GM19351 (cell line): Measurements from ENCODE around the gene GRHPR.
"Not testable (repeated sequence)": the region's sequence is repeated elsewhere in the genome, so short reads cannot be mapped to it uniquely, and the experiment has no call there.

Experiments
- ATAC-seq: cut with Tn5 transposase; IDR thresholded peaks from one replicate; pipeline ENCODE4 v1.9.1; 2021; ENCODE audit warnings: mild to moderate bottlenecking, moderate library complexity; ENCODE audit not compliant: unreplicated experiment

GRHPR gene

GRCh38 chr9:37422289-37423104, at the start of gene GRHPR:
TSS of gene GRHPR (plus strand) at chr9:37422696. CDS start at chr9:37422751, 55 bp downstream.
- peak; percentile 94 for ATAC-seq

- no peak for ATAC-seq
These were observed 49.7 kb upstream of the GRHPR start for GRCh38 chr9:37372839-37373238.

GRCh38 chr9:37373621-37374020, 48.9 kb upstream of the GRHPR start:
- no peak for ATAC-seq

GRCh38 chr9:37374892-37375291, 47.6 kb upstream of the GRHPR start:
- ATAC-seq = peak; percentile 47

- ATAC-seq = no peak
These were observed 44.5 kb upstream of the GRHPR start for GRCh38 chr9:37377688-37378612.

- ATAC-seq = no peak
These were observed 43.9 kb upstream of the GRHPR start for GRCh38 chr9:37378613-37379004.

GRCh38 chr9:37379835-37380234, 42.7 kb upstream of the GRHPR start:
- ATAC-seq = no peak

- ATAC-seq = no peak
These were observed 41.9 kb upstream of the GRHPR start for GRCh38 chr9:37380570-37380969.

GRCh38 chr9:37381094-37381741, 41.3 kb upstream of the GRHPR start:
- no peak for ATAC-seq

- peak; percentile 54 for ATAC-seq
These were observed 40.1 kb upstream of the GRHPR start for GRCh38 chr9:37382161-37382981.

- peak; percentile 18 for ATAC-seq
These were observed 39.5 kb upstream of the GRHPR start for GRCh38 chr9:37382982-37383357.

- ATAC-seq = no peak
These were observed 39.1 kb upstream of the GRHPR start for GRCh38 chr9:37383393-37383792.

GRCh38 chr9:37383876-37384746, 38.4 kb upstream of the GRHPR start:
- no peak for ATAC-seq

GRCh38 chr9:37385286-37385685, 37.2 kb upstream of the GRHPR start:
- no peak for ATAC-seq

- ATAC-seq = no peak
These were observed 35.5 kb upstream of the GRHPR start for GRCh38 chr9:37386988-37387387.

- ATAC-seq = peak; percentile 92
These were observed 31.7 kb upstream of the GRHPR start for GRCh38 chr9:37390759-37391158.

- ATAC-seq = no peak
These were observed 30.2 kb upstream of the GRHPR start for GRCh38 chr9:37392272-37392671.

GRCh38 chr9:37395229-37395628, 27.3 kb upstream of the GRHPR start:
- no peak for ATAC-seq

GRCh38 chr9:37395663-37396062, 26.8 kb upstream of the GRHPR start:
- no peak for ATAC-seq

- not testable (repeated sequence) for ATAC-seq
These were observed 24.5 kb upstream of the GRHPR start for GRCh38 chr9:37397948-37398347.
